NK-92 treated with Interleukin-12 subunit alpha and Interleukin-12 subunit beta, amount 100 ng/mL, for 24 hours (cell line): ENCODE measurements around the gene ZNF493.

Experiments
- DNase-seq: peaks from one replicate; lab custom pipeline; 2025; lab: John Stamatoyannopoulos, UW

Gene ZNF493

DNA sequence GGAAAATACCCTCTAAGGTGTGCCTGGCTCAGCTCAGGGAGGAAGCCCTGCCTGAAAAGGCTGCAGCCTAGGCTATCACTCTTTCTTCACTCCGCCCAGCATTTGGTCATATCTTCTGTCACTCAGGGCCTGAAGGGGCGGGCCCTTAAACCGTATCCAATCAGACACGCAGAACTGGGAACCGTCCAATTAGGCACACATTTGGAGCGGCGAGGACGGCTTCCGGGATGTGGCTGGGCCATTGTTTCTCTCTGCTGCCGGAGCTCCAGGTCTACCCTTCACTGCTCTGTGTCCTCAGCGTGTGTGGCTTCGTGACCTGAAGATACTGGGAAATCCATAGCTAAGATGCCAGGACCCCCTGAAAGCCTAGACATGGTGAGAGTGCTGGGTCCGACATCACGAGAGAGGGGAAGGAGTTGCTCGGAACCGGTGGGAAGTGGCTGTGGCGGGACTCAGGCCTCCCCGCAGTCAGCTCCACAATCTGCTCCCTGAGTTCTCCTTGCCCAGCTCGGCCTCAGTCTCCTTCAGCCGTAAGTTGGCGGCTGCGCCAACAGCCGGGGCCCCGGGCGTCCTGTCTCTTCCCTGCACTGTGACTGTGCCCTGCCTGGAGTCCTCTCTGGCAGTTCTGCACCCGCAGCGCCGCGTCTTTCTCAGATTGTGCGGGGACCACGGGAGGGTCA lies at the start of gene ZNF493:
ZNF493 (plus strand) TSS at position 241 of the 680 bp plus-strand sequence; CDS start at position 346, 105 bp downstream.
- DNase-seq, result no peak

DNA sequence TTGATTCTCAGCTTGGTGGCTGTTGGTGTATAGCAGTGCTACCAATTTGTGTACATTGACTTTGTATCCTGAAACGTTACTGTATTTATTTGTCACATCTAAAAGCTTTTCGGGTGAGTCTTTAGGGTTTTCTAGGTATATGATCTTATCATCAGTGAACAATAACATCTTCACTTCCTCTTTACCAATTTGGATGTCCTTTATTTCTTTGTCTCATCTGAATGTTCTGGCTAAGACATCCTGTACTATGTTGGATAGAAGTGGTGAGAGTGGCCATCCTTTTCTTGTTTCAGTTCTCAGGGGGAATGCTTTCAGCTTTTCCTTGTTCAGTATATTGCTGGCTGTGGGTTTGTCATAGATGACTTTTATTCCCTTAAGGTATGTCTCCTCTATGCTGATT lies 44.1 kb upstream of the ZNF493 start:
- no peak for DNase-seq

DNA sequence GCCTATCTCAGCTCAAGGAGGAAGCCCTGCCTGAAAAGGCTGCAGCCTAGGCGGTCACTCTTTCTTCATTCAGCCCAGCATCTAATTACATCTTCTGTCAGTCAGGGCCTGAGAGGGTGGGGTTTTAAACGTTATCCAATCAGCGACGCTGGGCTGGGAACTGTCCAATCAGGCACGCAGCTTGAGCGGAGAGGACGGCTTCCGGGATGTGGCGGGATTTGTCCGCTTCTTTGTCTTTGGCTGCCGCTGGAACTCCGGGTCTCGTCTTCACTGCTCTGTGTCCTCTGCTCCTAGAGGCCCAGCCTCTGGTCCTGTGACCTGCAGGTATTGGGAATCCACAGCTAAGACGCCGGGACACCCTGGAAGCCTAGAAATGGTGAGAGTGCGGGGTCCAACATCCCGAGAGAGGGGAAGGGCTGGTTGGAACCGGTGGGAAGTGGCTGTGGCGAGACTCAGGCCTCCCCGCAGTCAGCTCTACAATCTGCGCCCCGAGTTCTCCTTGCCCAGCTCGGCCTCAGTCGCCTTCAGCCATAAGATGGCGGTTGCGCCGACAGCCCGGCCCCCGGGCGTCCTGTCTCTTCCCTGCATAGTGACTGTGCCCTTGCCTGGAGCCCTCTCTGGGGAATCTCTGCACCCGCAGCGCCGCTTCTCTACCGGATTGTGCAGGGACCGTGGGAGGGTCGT lies 38.0 kb upstream of the ZNF493 start, which contains the start of gene ZNF738:
ZNF738 (plus strand) TSS at position 233 of the 684 bp plus-strand sequence; CDS start at position 374, 141 bp downstream.
- DNase-seq, result no peak

DNA sequence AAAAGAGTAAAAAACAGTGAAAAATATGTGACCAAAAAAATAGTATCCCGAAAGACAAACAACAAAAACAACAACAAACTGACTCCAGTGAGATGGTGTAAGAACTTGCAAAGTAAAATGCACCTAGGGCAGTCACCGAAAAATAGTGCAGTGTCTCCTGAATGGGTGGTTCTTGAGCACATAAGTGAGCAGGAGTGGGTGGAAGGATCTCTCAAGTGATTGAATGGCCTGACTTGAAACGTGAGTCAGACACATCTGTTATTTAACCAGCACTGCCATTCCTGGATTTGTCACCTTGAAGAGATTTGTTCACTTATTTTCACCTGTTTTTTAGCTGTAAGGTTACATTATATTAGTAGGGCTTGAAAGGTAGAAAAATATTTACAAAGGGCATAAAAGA lies 34.6 kb upstream of the ZNF493 start:
- DNase-seq, result no peak

DNA sequence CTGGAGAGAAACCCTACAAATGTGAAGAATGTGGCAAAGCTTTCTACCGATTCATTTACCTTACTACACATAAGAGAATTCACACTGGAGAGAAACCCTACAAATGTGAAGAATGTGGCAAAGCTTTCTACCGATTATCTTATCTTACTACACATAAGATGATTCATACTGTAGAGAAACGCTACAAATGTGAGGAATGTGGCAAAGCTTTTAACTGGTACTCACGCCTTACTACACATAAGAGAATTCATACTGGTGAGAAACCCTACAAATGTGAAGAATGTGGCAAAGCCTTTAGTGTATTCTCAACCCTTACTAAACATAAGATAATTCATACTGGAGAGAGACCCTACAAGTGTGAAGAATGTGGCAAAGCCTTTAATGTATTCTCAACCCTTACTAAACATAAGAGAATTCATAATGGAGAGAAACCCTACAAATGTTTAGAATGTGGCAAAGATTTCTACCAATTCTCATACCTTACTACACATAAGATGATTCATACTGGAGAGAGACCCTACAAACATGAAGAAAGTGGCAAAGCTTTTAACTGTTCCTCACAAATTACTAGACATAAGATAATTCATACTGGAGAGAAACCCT lies 12.9 kb upstream of the ZNF493 start:
- DNase-seq, result no peak

DNA sequence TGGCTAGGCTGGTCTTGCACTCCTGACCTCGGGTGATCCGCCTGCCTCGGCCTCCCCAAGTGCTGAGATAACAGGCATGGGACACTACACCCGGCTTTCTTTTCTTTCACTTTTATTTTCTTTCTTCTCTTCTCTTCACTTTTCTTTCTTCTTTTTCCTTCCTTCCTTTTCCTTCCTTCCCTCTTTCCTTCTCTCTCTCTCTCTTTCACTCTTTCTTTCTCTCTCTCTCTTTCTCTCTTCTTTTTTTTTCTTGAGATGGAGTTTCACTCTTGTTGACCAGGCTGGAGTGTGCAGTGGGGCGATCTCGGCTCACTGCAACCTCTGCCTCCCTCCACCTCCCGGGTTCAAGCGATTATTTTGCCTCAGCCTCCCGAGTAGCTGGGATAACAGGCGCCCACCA lies 812 bp upstream of the ZNF493 start:
- DNase-seq, result no peak

- DNase-seq, result no peak
Observed at GRCh38 chr19:21398851-21399250, 1.9 kb downstream of the ZNF493 start.

- DNase-seq, result no peak
Observed at GRCh38 chr19:21402303-21402985, 5.5 kb downstream of the ZNF493 start.

GRCh38 chr19:21410166-21410565 lies 13.2 kb downstream of the ZNF493 start:
- no peak for DNase-seq

DNA sequence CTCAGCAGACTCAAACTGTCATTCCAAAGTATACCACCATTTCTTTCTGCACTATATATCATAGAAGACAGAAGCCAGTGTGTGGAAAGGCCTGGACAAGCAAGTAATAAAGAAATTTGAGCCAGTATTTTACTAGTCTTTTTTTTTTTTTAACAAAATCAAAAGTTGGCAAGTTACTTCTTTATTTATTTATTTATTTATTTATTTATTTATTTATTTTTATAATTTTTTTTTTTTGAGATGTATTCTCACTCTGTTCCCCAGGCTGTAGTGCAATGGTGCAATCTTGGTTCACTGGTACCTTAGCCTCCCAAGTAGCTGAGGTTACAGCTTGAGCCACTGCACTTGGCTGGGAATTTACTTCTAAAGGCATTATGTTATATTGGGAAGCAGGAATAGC lies 25.3 kb downstream of the ZNF493 start:
- DNase-seq, result no peak

DNA sequence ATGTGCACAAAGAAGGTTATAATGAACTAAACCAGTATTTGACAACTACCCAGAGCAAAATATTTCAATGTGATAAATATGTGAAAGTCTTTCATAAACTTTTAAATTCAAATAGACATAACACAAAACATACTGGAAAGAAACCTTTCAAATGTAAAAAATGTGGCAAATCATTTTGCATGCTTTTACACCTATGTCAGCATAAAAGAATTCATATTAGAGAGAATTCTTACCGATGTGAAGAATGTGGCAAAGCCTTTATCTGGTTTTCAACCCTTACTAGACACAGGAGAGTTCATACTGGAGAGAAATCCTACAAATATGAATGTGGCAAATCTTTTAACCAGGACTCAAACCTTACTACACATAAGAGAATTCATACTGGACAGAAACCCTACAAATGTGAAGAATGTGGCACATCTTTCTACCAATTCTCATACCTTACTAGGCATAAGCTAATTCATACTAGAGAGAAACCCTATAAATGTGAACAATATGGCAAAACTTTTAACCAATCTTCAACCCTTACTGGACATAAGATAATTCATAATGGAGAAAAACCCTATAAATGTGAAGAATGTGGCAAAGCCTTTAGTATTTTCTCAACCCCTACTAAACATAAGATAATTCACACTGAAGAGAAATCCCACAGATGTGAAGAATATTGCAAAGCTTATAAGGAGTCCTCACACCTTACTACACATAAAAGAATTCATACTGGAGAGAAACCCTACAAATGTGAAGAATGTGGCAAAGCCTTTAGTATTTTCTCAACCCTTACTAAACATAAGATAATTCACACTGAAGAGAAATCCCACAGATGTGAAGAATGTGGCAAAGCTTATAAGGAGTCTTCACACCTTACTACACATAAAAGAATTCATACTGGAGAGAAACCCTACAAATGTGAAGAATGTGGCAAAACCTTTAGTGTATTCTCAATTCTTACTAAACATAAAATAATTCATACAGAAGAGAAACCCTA lies 26.4 kb downstream of the ZNF493 start:
- no peak for DNase-seq

DNA sequence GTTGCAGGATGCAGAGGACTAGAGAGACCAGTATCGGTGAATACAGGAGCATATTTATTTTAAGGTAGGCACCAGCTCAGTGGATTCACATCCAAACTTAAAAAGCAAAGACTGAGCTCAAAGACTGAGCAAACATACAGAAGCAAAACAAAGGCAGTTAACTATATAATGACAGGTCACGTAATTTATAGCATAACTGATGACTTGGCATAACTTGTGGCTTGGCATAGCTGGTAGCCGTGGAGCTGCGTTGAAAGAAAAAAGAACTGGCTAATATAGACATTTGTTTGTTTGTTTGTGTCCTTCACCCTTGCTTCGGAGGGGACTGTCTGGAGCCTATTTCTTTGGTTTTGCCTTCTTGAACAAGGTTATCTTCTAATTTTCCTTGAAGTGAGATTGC lies 33.7 kb downstream of the ZNF493 start:
- DNase-seq, result no peak

GRCh38 chr19:21432590-21432989 lies 35.7 kb downstream of the ZNF493 start:
- no peak for DNase-seq

DNA sequence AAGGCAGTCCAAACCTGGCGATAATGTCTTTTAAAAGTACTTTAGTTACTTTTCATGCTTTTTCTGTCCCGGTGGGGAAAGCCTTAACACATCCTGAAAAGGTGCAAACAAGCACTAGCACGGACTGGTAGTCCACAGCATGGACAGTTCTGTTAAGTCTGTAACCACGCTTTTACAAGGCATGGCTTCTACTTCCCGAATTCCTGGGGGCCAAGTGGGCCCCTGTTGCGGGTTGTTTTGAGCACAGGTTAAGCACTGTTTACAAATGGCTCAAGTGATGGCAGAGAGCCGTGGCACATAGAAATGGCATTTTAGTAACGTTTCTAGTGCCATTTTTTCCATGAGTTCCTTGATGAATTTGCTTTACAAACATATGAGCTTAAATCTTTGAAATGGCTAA lies 37.6 kb downstream of the ZNF493 start:
- DNase-seq, result no peak

- DNase-seq, result no peak
Observed at GRCh38 chr19:21434967-21435544, 38.1 kb downstream of the ZNF493 start.

DNA sequence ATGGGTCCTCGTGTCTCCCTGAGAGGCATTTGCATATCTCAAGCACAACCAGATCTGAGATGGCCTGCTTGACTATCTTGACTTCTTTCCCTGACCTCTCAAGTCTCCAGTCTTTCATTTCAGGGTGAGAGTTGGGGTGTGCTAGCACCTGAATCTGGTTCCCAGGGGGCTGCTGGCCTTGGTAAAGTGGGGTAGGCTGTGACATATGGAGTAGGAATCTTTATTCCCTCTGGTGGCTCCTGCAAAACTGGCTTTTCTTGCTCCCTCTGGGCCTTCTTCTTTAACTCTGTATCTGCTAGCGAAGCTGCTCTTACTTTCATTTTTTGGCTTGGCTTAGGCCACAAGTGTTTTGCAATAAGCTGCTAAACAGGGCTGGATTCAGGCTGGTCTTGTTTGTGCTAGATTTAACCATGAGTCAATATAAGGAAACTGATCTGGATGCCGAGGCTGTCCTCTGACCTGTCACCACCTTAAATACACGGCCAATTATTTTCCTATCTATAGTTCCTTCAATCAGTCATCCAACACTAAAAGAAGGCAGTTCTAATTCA lies 42.3 kb downstream of the ZNF493 start:
- no peak for DNase-seq

DNA sequence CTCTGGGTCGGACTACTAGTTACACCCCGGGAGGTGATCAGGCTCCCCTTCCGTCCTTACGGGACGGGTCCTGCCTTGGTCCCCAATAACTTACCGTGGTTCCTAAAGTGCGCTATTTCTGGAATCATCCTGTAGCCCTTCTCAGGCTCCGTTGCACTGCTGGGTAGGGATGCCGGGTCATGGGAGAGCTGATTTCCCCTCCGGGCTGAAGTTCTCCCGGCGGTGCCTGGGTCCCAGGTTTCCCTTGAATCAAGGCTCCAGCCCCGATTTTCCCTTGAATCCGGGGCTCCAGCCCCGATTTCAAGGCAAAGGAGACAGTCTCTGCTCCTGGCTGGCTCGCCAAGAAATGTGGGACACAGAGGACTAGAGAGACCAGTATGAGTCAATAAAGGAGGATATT lies 43.4 kb downstream of the ZNF493 start:
- no peak for DNase-seq

- no peak for DNase-seq
Observed at GRCh38 chr19:21451187-21451586, 54.3 kb downstream of the ZNF493 start.

DNA sequence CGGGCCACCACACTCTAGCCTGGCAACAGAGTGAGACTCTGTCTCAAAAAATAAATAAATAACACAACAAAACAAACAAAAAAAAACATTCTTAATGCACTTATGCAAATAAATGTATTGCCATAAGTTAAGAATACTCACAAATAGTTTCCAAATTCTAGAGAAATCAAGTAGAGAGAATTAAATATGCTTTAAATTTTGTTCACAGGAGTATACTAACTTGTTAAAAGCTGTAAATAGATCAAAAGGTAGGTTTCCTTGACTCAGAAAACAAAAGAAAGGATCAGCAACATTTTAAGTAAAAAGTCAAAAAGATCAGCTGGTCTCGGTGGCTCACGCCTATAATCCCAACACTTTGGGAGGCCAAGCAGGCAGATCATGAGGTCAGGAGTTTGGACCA lies 58.0 kb downstream of the ZNF493 start:
- DNase-seq, result no peak

GRCh38 chr19:21460686-21461085 lies 63.8 kb downstream of the ZNF493 start:
- no peak for DNase-seq

- no peak for DNase-seq
Observed at GRCh38 chr19:21462540-21462939, 65.6 kb downstream of the ZNF493 start.
